HCT116 (cell line): ENCODE measurements around the gene MGA. TPM values are rescaled to one million over a fixed set of nuclear protein-coding genes. Genes with fewer than 3 reads are reported as not detected.

Source experiments
- ATAC-seq: fragments of 200-7000 bp; cut with Tn5 transposase; 2 replicates; pipeline ENCODE4 v1.9.1; 2020; ENCODE audit warnings: mild to moderate bottlenecking, moderate library complexity
- BruUV-seq: library from RNA; stranded (reverse); fragments of 400-500 nt; replicated peaks from 2 replicates; lab custom pipeline; 2021; lab: Mats Ljungman, UMichigan
- CTCF ChIA-PET: fragments of 300-600 bp; sonication (Branson Sonifier 250); formaldehyde crosslinking; loops from one replicate; lab custom pipeline; 2021; ENCODE audit warnings: antibody characterized with exemption; lab: Charles Lee
- POLR2A ChIA-PET: fragments of 300-600, 350-600 bp; sonication (Branson Sonifier 250); formaldehyde crosslinking; loops from one replicate; lab custom pipeline; 2021; ENCODE audit warnings: antibody characterized with exemption; lab: Charles Lee
- RAD21 ChIA-PET, 2 experiments: fragments of 300-600 bp; sonication (Branson Sonifier 250); formaldehyde crosslinking; loops; one replicate each; lab custom pipeline; 2023; ENCODE audit warnings: low total read pairs in 2 of 2; ENCODE audit not compliant: uncharacterized antibody in 2 of 2, unreplicated experiment in 2 of 2, low non-redundant PET in 1 of 2; lab: Charles Lee
- DNase-seq: peaks from one replicate; pipeline ENCODE4 v3.0.0-alpha.2; 2010; ENCODE audit warnings: low read depth, low spot score
- H2AFZ ChIP-seq: fragments of 200-600 bp; shearing (Covaris generic), sonication (generic); 2 replicates; pipeline ENCODE4 v1.6.1; 2017; ENCODE audit warnings: low read depth, mixed run types, mixed read lengths, antibody characterized with exemption, low read length; ENCODE audit not compliant: poor library complexity, severe bottlenecking
- H3K27ac ChIP-seq: 2 replicates; pipeline ENCODE4 v1.5.1; 2012; ENCODE audit warnings: low read depth, low read length
- H3K27me3 ChIP-seq: fragments of 200-600 bp; sonication (generic); 2 replicates; pipeline ENCODE4 v1.6.1; 2016; ENCODE audit warnings: mixed run types, low read length, mixed read lengths; ENCODE audit not compliant: insufficient read depth
- H3K36me3 ChIP-seq, 2 experiments: fragments of 200-500 bp in 1 of 2; fragments of 200-600 bp in 1 of 2; sonication (Bioruptor generic) in 1 of 2; sonication (generic) in 1 of 2; 2 replicates each; pipeline versions ENCODE4 v1.5.1 to v1.6.1; 2014 to 2016; ENCODE audit warnings: low read length in 2 of 2, inconsistent platforms in 1 of 2, mixed read lengths in 1 of 2, mixed run types in 1 of 2; ENCODE audit not compliant: insufficient read depth in 2 of 2, control insufficient read depth in 1 of 2
- H3K4me1 ChIP-seq, 2 experiments: fragments of 200-600 bp in 1 of 2; sonication (generic) in 1 of 2; 2 replicates each; pipeline versions ENCODE4 v1.5.1 to v1.6.1; 2012 to 2017; ENCODE audit warnings: low read length in 2 of 2, inconsistent platforms in 1 of 2, mild to moderate bottlenecking in 1 of 2, mixed read lengths in 1 of 2, mixed run types in 1 of 2, moderate library complexity in 1 of 2; ENCODE audit not compliant: insufficient read depth in 2 of 2, control insufficient read depth in 1 of 2
- H3K4me2 ChIP-seq: fragments of 200-600 bp; sonication (generic); 2 replicates; pipeline ENCODE4 v1.6.1; 2017; ENCODE audit warnings: mixed run types, low read length, mixed read lengths
- H3K4me3 ChIP-seq, 2 experiments: fragments of 200-600 bp in 1 of 2; sonication (generic) in 1 of 2; replicated peaks in 1 of 2; 2 replicates each; pipeline ENCODE4 v1.5.1; 2011 to 2016; ENCODE audit warnings: low read length in 2 of 2, control low read depth in 1 of 2, low read depth in 1 of 2, mild to moderate bottlenecking in 1 of 2, mixed read lengths in 1 of 2, mixed run types in 1 of 2
- H3K79me2 ChIP-seq: fragments of 200-600 bp; sonication (generic); 2 replicates; pipeline ENCODE4 v1.6.1; 2017; ENCODE audit warnings: mild to moderate bottlenecking, mixed run types, low read length, moderate library complexity, mixed read lengths; ENCODE audit not compliant: insufficient read depth
- H3K9ac ChIP-seq: fragments of 200-600 bp; sonication (generic); 2 replicates; pipeline ENCODE4 v1.6.1; 2016; ENCODE audit warnings: low read length, mixed read lengths
- H3K9me2 ChIP-seq: fragments of 200-600 bp; sonication (generic), shearing (Covaris generic); 2 replicates; pipeline ENCODE4 v1.6.1; 2017; ENCODE audit warnings: mixed run types, mild to moderate bottlenecking, moderate library complexity; ENCODE audit not compliant: insufficient read depth
- H3K9me3 ChIP-seq, 2 experiments: fragments of 200-500 bp in 1 of 2; fragments of 200-600 bp in 1 of 2; sonication (Bioruptor generic) in 1 of 2; sonication (generic) in 1 of 2; 2 replicates each; pipeline ENCODE4 v1.6.1; 2014 to 2017; ENCODE audit warnings: low read length in 2 of 2, mixed read lengths in 2 of 2, inconsistent platforms in 1 of 2, low read depth in 1 of 2, mild to moderate bottlenecking in 1 of 2, mixed run types in 1 of 2, moderate library complexity in 1 of 2; ENCODE audit not compliant: control insufficient read depth in 1 of 2, insufficient read depth in 1 of 2
- H4K20me1 ChIP-seq: fragments of 200-600 bp; sonication (generic), shearing (Covaris generic); 2 replicates; pipeline ENCODE4 v1.6.1; 2017; ENCODE audit warnings: mixed run types, mild to moderate bottlenecking, moderate library complexity; ENCODE audit not compliant: insufficient read depth
- CBX3 ChIP-seq: IDR thresholded peaks from 2 replicates; pipeline ENCODE4 v1.6.1; 2012; ENCODE audit warnings: low read depth
- EGR1 ChIP-seq: IDR thresholded peaks from 2 replicates; pipeline ENCODE4 v1.6.1; 2012; ENCODE audit warnings: low read depth
- ELF1 ChIP-seq: IDR thresholded peaks from 2 replicates; pipeline ENCODE4 v1.6.1; 2012; ENCODE audit warnings: low read depth, borderline replicate concordance
- EZH2phosphoT487 ChIP-seq: fragments of 200-600 bp; IDR thresholded peaks from 2 replicates; pipeline ENCODE4 v1.6.1; 2018; ENCODE audit warnings: antibody characterized with exemption, borderline replicate concordance
- JUND ChIP-seq: IDR thresholded peaks from 2 replicates; pipeline ENCODE4 v1.6.1; 2012
- RAD21 ChIP-seq: IDR thresholded peaks from 2 replicates; pipeline ENCODE4 v1.6.1; 2012; ENCODE audit warnings: low read depth, mild to moderate bottlenecking
- SIN3A ChIP-seq: IDR thresholded peaks from 2 replicates; pipeline ENCODE4 v1.6.1; 2012; ENCODE audit warnings: low read depth
- SP1 ChIP-seq: IDR thresholded peaks from 2 replicates; pipeline ENCODE4 v1.6.1; 2012; ENCODE audit warnings: low read depth
- TCF7L2 ChIP-seq: IDR thresholded peaks from 2 replicates; pipeline ENCODE4 v1.7.0; 2011; ENCODE audit warnings: borderline replicate concordance, inconsistent platforms; ENCODE audit not compliant: insufficient read depth, insufficient read length; ENCODE audit errors: extremely low read depth
- YY1 ChIP-seq: IDR thresholded peaks from 2 replicates; pipeline ENCODE4 v1.6.1; 2011; ENCODE audit warnings: low read length, low read depth, moderate library complexity, mild to moderate bottlenecking; ENCODE audit not compliant: insufficient replicate concordance; ENCODE audit errors: extremely low read depth
- ZFX ChIP-seq: fragments of 450-650 bp; IDR thresholded peaks from 2 replicates; pipeline ENCODE4 v1.6.1; 2017
- ZNF274 ChIP-seq: fragments of 200-500 bp; sonication (Bioruptor generic); IDR thresholded peaks from 2 replicates; pipeline ENCODE4 v1.6.1; 2014; ENCODE audit warnings: mild to moderate bottlenecking, low read depth, low read length, inconsistent platforms
- intact Hi-C: fragments of 100-400 bp; cut with micrococcal nuclease; formaldehyde crosslinking; loops from 2 replicates; pipeline ENCODE4 v1.10.0; 2022
- total RNA-seq: library from RNA; stranded (reverse); gene quantifications from one replicate; pipeline ENCODE4 v1.2.1, GENCODE V29; 2021; ENCODE audit not compliant: unreplicated experiment
- TF ChIP-seq, protein P1 (sequence below): IDR thresholded peaks from 2 replicates; pipeline ENCODE4 v1.6.1; 2012
- TF ChIP-seq, protein P2 (sequence below): IDR thresholded peaks from 2 replicates; pipeline ENCODE4 v1.6.1; 2012; ENCODE audit warnings: low read depth
- TF ChIP-seq, protein P3 (sequence below), 3 experiments: fragments of 200-600 bp in 1 of 3; sonication (generic) in 1 of 3; IDR thresholded peaks in 2 of 3; conservative IDR thresholded peaks in 1 of 3; 2 replicates each; pipeline ENCODE4 v1.5.1; 2012 to 2017; ENCODE audit warnings: low read depth in 2 of 3, low read length in 2 of 3, antibody characterized with exemption in 1 of 3, borderline replicate concordance in 1 of 3, control low read depth in 1 of 3, mild to moderate bottlenecking in 1 of 3, mixed read lengths in 1 of 3, mixed run types in 1 of 3, moderate library complexity in 1 of 3; ENCODE audit not compliant: insufficient read depth in 1 of 3
- TF ChIP-seq, protein P4 (sequence below): IDR thresholded peaks from 2 replicates; pipeline ENCODE4 v1.6.1; 2012

MGA gene
- total RNA-seq, 1 experiment from 2014 or later: 28.9 TPM

DNA sequence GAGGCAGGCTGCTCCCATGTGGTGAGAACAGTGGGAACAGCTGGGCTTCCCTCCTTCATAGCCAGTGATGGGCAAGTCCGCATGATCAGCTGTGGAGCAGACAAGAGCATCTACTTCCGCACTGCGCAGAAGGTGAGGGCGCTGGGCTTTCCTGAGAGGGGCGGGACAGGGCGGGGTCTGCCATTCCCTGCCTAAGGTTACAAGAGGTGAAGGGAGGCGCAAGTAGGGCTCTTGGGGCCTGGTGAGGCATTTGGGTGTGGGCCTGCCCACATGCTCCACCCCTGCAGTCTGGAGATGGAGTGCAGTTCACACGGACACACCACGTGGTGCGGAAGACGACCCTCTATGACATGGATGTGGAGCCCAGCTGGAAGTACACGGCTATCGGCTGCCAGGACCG, 157.1 kb downstream of the MGA start:
- H3K36me3 ChIP-seq: peaks cover 6 to 9% of the 10 kb centered on the region in 2 experiments; a peak in 3 of 4 replicates
- no peak overlapping the region for H3K4me3 ChIP-seq
- no peaks in the 10 kb centered on the region for H3K9me3 ChIP-seq
- RAD21 ChIA-PET: no interaction called here
- CTCF ChIA-PET: no interaction called here
- no TSS peak for BruUV-seq
- H2AFZ ChIP-seq: no peak overlapping the region
- H3K79me2 ChIP-seq: no peaks in the 10 kb centered on the region
- H3K27ac ChIP-seq: no peak overlapping the region
- intact Hi-C loops: no loop called here
- H3K27me3 ChIP-seq: no peaks in the 10 kb centered on the region
- TF ChIP-seq, protein P1, sequence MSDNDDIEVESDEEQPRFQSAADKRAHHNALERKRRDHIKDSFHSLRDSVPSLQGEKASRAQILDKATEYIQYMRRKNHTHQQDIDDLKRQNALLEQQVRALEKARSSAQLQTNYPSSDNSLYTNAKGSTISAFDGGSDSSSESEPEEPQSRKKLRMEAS: no peak
- TF ChIP-seq EZH2phosphoT487 (no peak), RAD21 (no peak), ZNF274 (no peak), CBX3 (no peak)
- TF ChIP-seq, all 23 proteins: peak for 0
- no peaks in the 10 kb centered on the region for H4K20me1 ChIP-seq
- POLR2A ChIA-PET: no interaction called here
- H3K4me1 ChIP-seq: no peaks in the 10 kb centered on the region
- no peaks in the 10 kb centered on the region for H3K9me2 ChIP-seq
- no peak overlapping the region for H3K4me2 ChIP-seq
- DNase-seq (no peak), ATAC-seq (no peak)
- no peak overlapping the region for H3K9ac ChIP-seq

DNA sequence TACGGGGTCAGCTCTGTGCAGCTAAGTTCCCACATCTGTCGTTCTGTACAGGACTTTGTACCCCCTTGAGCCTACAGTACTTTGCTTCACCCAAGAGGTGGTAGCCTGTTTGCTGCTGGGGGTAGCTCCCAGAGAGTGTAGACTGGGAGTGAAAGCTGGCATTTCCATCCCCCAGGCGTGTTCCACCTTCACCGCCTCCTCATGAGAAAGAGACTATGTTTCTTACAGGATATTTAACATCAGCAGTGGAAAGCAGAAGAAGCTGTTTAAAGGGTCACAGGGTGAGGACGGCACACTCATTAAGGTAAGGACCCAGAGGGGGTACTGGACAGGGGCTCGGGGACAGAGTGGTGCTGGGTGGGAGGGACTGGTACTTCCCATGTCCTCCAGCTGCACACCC, 157.6 kb downstream of the MGA start:
- Histone ChIP-seq H2AFZ (no peak overlapping the region), H3K27ac (no peak overlapping the region), H3K79me2 (no peaks in the 10 kb centered on the region), H3K4me1 (no peaks in the 10 kb centered on the region), H3K36me3 (peaks cover 7 to 9% of the 10 kb centered on the region in 2 experiments; a peak in 3 of 4 replicates), H4K20me1 (no peaks in the 10 kb centered on the region), H3K4me3 (no peak overlapping the region), H3K4me2 (no peak overlapping the region), H3K9me2 (no peaks in the 10 kb centered on the region), H3K27me3 (no peaks in the 10 kb centered on the region), H3K9ac (no peak overlapping the region), H3K9me3 (no peaks in the 10 kb centered on the region)
- RAD21 ChIA-PET: no interaction called here
- no peak for DNase-seq
- no TSS peak for BruUV-seq
- ATAC-seq: no peak
- POLR2A ChIA-PET: no interaction called here
- CTCF ChIA-PET: no interaction called here
- intact Hi-C loops: no loop called here
- TF ChIP-seq, protein P2, sequence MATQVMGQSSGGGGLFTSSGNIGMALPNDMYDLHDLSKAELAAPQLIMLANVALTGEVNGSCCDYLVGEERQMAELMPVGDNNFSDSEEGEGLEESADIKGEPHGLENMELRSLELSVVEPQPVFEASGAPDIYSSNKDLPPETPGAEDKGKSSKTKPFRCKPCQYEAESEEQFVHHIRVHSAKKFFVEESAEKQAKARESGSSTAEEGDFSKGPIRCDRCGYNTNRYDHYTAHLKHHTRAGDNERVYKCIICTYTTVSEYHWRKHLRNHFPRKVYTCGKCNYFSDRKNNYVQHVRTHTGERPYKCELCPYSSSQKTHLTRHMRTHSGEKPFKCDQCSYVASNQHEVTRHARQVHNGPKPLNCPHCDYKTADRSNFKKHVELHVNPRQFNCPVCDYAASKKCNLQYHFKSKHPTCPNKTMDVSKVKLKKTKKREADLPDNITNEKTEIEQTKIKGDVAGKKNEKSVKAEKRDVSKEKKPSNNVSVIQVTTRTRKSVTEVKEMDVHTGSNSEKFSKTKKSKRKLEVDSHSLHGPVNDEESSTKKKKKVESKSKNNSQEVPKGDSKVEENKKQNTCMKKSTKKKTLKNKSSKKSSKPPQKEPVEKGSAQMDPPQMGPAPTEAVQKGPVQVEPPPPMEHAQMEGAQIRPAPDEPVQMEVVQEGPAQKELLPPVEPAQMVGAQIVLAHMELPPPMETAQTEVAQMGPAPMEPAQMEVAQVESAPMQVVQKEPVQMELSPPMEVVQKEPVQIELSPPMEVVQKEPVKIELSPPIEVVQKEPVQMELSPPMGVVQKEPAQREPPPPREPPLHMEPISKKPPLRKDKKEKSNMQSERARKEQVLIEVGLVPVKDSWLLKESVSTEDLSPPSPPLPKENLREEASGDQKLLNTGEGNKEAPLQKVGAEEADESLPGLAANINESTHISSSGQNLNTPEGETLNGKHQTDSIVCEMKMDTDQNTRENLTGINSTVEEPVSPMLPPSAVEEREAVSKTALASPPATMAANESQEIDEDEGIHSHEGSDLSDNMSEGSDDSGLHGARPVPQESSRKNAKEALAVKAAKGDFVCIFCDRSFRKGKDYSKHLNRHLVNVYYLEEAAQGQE: no peak
- TF ChIP-seq SIN3A (no peak), ELF1 (no peak), EZH2phosphoT487 (no peak), CBX3 (no peak), ZFX (no peak), JUND (no peak), RAD21 (no peak), TCF7L2 (no peak), SP1 (no peak), EGR1 (no peak), YY1 (no peak)
- TF ChIP-seq, protein P3, sequence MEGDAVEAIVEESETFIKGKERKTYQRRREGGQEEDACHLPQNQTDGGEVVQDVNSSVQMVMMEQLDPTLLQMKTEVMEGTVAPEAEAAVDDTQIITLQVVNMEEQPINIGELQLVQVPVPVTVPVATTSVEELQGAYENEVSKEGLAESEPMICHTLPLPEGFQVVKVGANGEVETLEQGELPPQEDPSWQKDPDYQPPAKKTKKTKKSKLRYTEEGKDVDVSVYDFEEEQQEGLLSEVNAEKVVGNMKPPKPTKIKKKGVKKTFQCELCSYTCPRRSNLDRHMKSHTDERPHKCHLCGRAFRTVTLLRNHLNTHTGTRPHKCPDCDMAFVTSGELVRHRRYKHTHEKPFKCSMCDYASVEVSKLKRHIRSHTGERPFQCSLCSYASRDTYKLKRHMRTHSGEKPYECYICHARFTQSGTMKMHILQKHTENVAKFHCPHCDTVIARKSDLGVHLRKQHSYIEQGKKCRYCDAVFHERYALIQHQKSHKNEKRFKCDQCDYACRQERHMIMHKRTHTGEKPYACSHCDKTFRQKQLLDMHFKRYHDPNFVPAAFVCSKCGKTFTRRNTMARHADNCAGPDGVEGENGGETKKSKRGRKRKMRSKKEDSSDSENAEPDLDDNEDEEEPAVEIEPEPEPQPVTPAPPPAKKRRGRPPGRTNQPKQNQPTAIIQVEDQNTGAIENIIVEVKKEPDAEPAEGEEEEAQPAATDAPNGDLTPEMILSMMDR (IDR thresholded peaks at IDR 0.05 in 2 of 3, conservative IDR thresholded peaks at IDR 0.05 in 1 of 3; ENCODE audit: borderline replicate concordance in 1 of 3, insufficient read depth in 1 of 3, low read depth in 2 of 3, low read length in 2 of 3): no peak
- TF ChIP-seq, protein P4, sequence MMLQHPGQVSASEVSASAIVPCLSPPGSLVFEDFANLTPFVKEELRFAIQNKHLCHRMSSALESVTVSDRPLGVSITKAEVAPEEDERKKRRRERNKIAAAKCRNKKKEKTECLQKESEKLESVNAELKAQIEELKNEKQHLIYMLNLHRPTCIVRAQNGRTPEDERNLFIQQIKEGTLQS: no peak
